GM12892 (cell line): ENCODE data around the gene ULBP3.

Source experiments
- POLR2A ChIP-seq: IDR thresholded peaks from 2 replicates; pipeline ENCODE4 v1.6.1; 2011; ENCODE audit warnings: low read depth, low read length, control low read depth
- POLR2AphosphoS5 ChIP-seq: IDR thresholded peaks from 2 replicates; pipeline ENCODE4 v1.6.1; 2011; ENCODE audit warnings: low read depth, low read length, control low read depth

GRCh38 chr6:150087336-150087735, 18.4 kb upstream of the ULBP3 start:
- TF ChIP-seq POLR2A (no peak), POLR2AphosphoS5 (no peak)
